MG63 (cell line): Measurements from ENCODE around the gene COMMD3. TPM values are rescaled to one million over a fixed set of nuclear protein-coding genes. Genes with fewer than 3 reads are reported as not detected.

Experiments
- DNase-seq: peaks from one replicate; pipeline ENCODE4 v3.0.0-alpha.2; 2020
- H3K27me3 ChIP-seq: fragments of 250-450 bp; sonication (Bioruptor Pico); 2 replicates; pipeline ENCODE4 v1.5.1; 2020; ENCODE audit warnings: mild to moderate bottlenecking, moderate library complexity
- H3K36me3 ChIP-seq: fragments of 250-450 bp; sonication (Bioruptor Pico); 2 replicates; pipeline ENCODE4 v1.5.1; 2020; ENCODE audit warnings: mild to moderate bottlenecking, moderate library complexity
- H3K4me3 ChIP-seq: fragments of 250-450 bp; sonication (Bioruptor Pico); 2 replicates; pipeline ENCODE4 v1.5.1; 2020; ENCODE audit warnings: mild to moderate bottlenecking, moderate library complexity
- H3K9me3 ChIP-seq: fragments of 250-450 bp; sonication (Bioruptor Pico); 2 replicates; pipeline ENCODE4 v1.5.1; 2020; ENCODE audit warnings: mild to moderate bottlenecking, moderate library complexity
- total RNA-seq: library from RNA; depleted of rRNA; stranded (reverse); fragments of >200 nt; shearing (Covaris generic); gene quantifications from 2 replicates; pipeline ENCODE4 v1.2.3, GENCODE V29; 2014; ENCODE audit warnings: low replicate concordance

The COMMD3 gene
- total RNA-seq, 1 experiment from 2014 or later, result 43.5 TPM

GRCh38 chr10:22315455-22316285, 518 bp upstream of the COMMD3 start:
- Histone ChIP-seq H3K27me3 (no peaks in the 10 kb centered on the region), H3K4me3 (peak overlapping the region; percentile 92), H3K9me3 (no peaks in the 10 kb centered on the region), H3K36me3 (peaks cover 4% of the 10 kb centered on the region; the same call in 1 of the 2 replicates)
- DNase-seq, result no peak

GRCh38 chr10:22317076-22317370, 835 bp downstream of the COMMD3 start:
- Histone ChIP-seq H3K36me3 (peaks cover 4% of the 10 kb centered on the region; the same call in 1 of the 2 replicates), H3K27me3 (peaks cover 2% of the 10 kb centered on the region), H3K9me3 (no peaks in the 10 kb centered on the region), H3K4me3 (peak overlapping the region; percentile 92)
- DNase-seq, result no peak

- Histone ChIP-seq H3K36me3 (peaks cover 4% of the 10 kb centered on the region; the same call in 1 of the 2 replicates), H3K9me3 (no peaks in the 10 kb centered on the region), H3K4me3 (no peak overlapping the region; the same call in 1 of the 2 replicates), H3K27me3 (peaks cover 11% of the 10 kb centered on the region)
- DNase-seq, result no peak
These were observed 1.8 kb downstream of the COMMD3 start for GRCh38 chr10:22317771-22318565.

- Histone ChIP-seq H3K9me3 (no peaks in the 10 kb centered on the region), H3K27me3 (peaks cover 16% of the 10 kb centered on the region), H3K4me3 (no peak overlapping the region), H3K36me3 (peaks cover 4% of the 10 kb centered on the region; the same call in 1 of the 2 replicates)
- DNase-seq, result no peak
These were observed 2.6 kb downstream of the COMMD3 start for GRCh38 chr10:22318772-22319171.

GRCh38 chr10:22319547-22319979, 3.4 kb downstream of the COMMD3 start:
- DNase-seq, result no peak
- Histone ChIP-seq H3K27me3 (peaks cover 23% of the 10 kb centered on the region), H3K4me3 (no peak overlapping the region), H3K36me3 (peaks cover 4% of the 10 kb centered on the region; the same call in 1 of the 2 replicates), H3K9me3 (no peaks in the 10 kb centered on the region)

GRCh38 chr10:22319980-22320558, 3.9 kb downstream of the COMMD3 start:
- peaks cover 4% of the 10 kb centered on the region; the same call in 1 of the 2 replicates for H3K36me3 ChIP-seq
- no peaks in the 10 kb centered on the region for H3K9me3 ChIP-seq
- H3K4me3 ChIP-seq, result peak overlapping the region; percentile 33
- H3K27me3 ChIP-seq, result peaks cover 23% of the 10 kb centered on the region
- DNase-seq, result no peak

GRCh38 chr10:22320591-22321155, 4.5 kb downstream of the COMMD3 start, which contains the start of gene BMI1:
TSS of gene BMI1 (plus strand) at chr10:22321099. CDS start at chr10:22326450, 5,351 bp downstream.
- Histone ChIP-seq H3K4me3 (peak within 1 kb of the TSS; percentile 80), H3K9me3 (no peaks in the 10 kb centered on the region)
- DNase-seq, result peak; percentile 76

GRCh38 chr10:22321156-22321923, 5.2 kb downstream of the COMMD3 start:
- H3K4me3 ChIP-seq, result peak overlapping the region; percentile 80
- peaks cover 23% of the 10 kb centered on the region for H3K27me3 ChIP-seq
- no peaks in the 10 kb centered on the region for H3K9me3 ChIP-seq
- peak; percentile 64 for DNase-seq
- H3K36me3 ChIP-seq, result peaks cover 5% of the 10 kb centered on the region; the same call in 1 of the 2 replicates

More at GRCh38 chr10:22320591-22321155, 4.5 kb downstream of the COMMD3 start, which contains the start of gene BMI1:
- Histone ChIP-seq H3K27me3 (peaks cover 23% of the 10 kb centered on the region), H3K36me3 (peaks cover 4% of the 10 kb centered on the region; the same call in 1 of the 2 replicates)

- DNase-seq, result peak; percentile 19
- Histone ChIP-seq H3K4me3 (peak overlapping the region; percentile 58), H3K27me3 (peaks cover 23% of the 10 kb centered on the region), H3K9me3 (no peaks in the 10 kb centered on the region), H3K36me3 (peaks cover 13% of the 10 kb centered on the region; the same call in 1 of the 2 replicates)
These were observed 5.9 kb downstream of the COMMD3 start for GRCh38 chr10:22321924-22322640.

- H3K36me3 ChIP-seq, result peaks cover 17% of the 10 kb centered on the region
- H3K9me3 ChIP-seq, result no peaks in the 10 kb centered on the region
- H3K27me3 ChIP-seq, result peaks cover 23% of the 10 kb centered on the region
- DNase-seq, result no peak
- H3K4me3 ChIP-seq, result peak overlapping the region; percentile 58
These were observed 6.5 kb downstream of the COMMD3 start for GRCh38 chr10:22322641-22323160.

- Histone ChIP-seq H3K9me3 (no peaks in the 10 kb centered on the region), H3K36me3 (peaks cover 19% of the 10 kb centered on the region), H3K27me3 (peaks cover 23% of the 10 kb centered on the region), H3K4me3 (no peak overlapping the region)
- no peak for DNase-seq
These were observed 7.5 kb downstream of the COMMD3 start for GRCh38 chr10:22323538-22324305.

- peaks cover 23% of the 10 kb centered on the region for H3K36me3 ChIP-seq
- H3K4me3 ChIP-seq, result no peak overlapping the region; the same call in 1 of the 2 replicates
- no peaks in the 10 kb centered on the region for H3K9me3 ChIP-seq
- DNase-seq, result no peak
- H3K27me3 ChIP-seq, result peaks cover 23% of the 10 kb centered on the region
These were observed 8.2 kb downstream of the COMMD3 start for GRCh38 chr10:22324413-22324812.

- H3K27me3 ChIP-seq, result peaks cover 23% of the 10 kb centered on the region
- H3K36me3 ChIP-seq, result peaks cover 27% of the 10 kb centered on the region
- peak overlapping the region; percentile 55 for H3K4me3 ChIP-seq
- no peak for DNase-seq
- no peaks in the 10 kb centered on the region for H3K9me3 ChIP-seq
These were observed 8.7 kb downstream of the COMMD3 start for GRCh38 chr10:22324893-22325271.
